ENCODE results near the gene SMIM30.
A peak's percentile ranks its signal among the peaks of the same experiment; 100 is the strongest.

The SMIM30 gene

GRCh38 chr7:113099284-113099919 is 19.0 kb downstream of the SMIM30 start:
- no peak for DNase-seq

GRCh38 chr7:113094517-113095249 is 23.7 kb downstream of the SMIM30 start:
- DNase-seq = no peak

GRCh38 chr7:113093561-113093960 is 24.8 kb downstream of the SMIM30 start:
- no peak for DNase-seq

- DNase-seq = no peak
Measured at GRCh38 chr7:113092762-113093161, 25.6 kb downstream of the SMIM30 start.

GRCh38 chr7:113087071-113087998 is 31.0 kb downstream of the SMIM30 start:
- DNase-seq = peak; percentile 69 to 83

GRCh38 chr7:113086431-113086888 is 31.9 kb downstream of the SMIM30 start, which contains the start of gene GPR85:
GPR85 (minus strand) TSS chr7:113086827; CDS start chr7:113084721, 2,106 bp downstream.
- DNase-seq = peak; percentile 57 to 75

- peak; percentile 32 to 58 for DNase-seq
Measured at GRCh38 chr7:113085781-113086390, 32.5 kb downstream of the SMIM30 start.

GRCh38 chr7:113084496-113085172 is 33.7 kb downstream of the SMIM30 start:
- no peak for DNase-seq

- no peak for DNase-seq
Measured at GRCh38 chr7:113083816-113084495, 34.4 kb downstream of the SMIM30 start.

GRCh38 chr7:113083132-113083815 is 35.1 kb downstream of the SMIM30 start:
- DNase-seq = peak in 1 of 2 experiments; percentile 35

- DNase-seq = no peak
Measured at GRCh38 chr7:113078331-113078730, 40.0 kb downstream of the SMIM30 start.

- no peak for DNase-seq
Measured at GRCh38 chr7:113076703-113077102, 41.7 kb downstream of the SMIM30 start.

- DNase-seq = no peak
Measured at GRCh38 chr7:113071465-113071864, 46.9 kb downstream of the SMIM30 start.

Measured in NCI-H524 (cell line).